NCI-H128 (cell line): ENCODE data around the gene ZBTB47.

Experiments
- DNase-seq: peaks from one replicate; lab custom pipeline; 2025; ENCODE audit not compliant: unreplicated experiment; lab: John Stamatoyannopoulos, UW

The ZBTB47 gene

DNA sequence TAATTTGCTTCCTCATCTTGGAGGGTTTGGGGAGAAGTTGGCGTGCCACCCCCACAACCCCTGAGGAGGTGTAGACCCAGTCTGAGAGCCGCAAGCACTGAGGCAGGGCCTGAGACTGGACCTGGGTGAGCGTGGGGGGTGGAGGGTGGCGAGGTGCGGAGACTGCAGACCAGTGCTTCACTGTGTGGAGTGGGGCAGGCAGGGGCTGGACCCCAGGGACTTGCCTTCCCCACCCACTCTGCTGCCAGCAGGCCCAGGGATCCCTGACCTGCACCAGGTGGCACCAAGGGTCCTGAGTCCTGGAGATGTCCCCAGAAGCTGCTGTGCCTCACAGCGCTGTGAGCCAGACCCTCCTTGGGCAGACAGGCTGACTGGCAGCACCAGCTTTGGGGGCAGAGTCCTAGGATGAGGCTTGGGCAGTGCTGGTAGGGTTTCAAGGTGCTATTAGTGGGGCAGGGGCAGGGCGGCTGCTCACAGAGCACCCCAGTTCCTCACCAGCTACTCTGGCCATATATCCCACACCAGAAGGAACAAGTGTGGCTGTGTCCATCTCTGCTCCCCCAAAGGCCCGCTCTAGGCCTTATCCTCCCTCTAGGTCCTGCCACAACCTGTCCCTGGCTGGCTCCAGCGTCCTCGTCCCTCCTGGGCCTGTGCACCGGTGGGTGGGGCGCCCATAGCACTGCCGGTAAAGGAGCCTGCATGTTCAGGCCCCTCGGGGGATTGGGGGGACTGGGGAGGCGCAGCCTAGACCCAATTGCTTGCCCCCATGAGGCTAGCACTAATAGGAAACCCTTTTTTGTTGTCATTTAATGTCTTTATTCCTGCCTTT lies 11.8 kb downstream of the ZBTB47 start:
- no peak for DNase-seq

DNA sequence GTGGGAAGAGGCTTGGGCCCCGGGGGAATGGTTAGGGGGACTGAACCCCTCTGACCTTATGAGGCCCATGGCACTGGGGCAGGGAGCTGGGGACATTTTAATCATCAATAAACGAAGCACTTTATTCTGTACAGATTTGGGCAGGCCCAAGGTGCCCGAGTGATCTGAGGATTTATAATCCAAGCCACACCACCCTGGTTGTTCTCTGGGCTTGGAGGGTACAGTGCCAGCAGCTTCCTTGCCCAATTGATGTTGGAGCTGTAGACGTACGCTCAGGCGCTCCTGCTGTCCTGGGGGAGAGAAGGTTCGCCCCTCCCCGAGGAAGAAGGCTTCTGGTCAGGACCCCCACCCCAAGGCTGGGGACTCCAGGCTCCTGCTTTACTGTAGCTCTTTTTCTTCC lies 12.5 kb downstream of the ZBTB47 start:
- DNase-seq = no peak

DNA sequence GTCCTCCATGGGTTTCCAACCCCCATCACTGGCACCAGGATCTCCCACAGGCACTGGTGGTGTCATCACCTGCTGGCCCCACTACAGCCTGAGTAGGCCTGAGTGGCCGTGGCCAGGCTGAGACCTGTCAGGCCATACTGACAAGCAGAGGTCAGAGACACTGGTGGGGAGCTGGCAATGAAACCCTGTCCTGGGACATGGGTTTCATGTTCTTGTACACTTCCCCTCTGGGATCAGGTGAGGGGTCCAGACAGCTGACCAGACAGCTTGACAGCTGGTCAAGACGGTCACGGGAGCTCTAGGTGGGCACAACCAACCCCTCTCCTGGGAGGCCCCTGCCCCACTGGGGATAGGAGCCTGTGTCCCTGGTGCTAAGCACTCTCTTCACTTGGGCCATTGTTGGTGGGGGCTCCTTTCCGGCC lies 13.1 kb downstream of the ZBTB47 start:
- DNase-seq = no peak

DNA sequence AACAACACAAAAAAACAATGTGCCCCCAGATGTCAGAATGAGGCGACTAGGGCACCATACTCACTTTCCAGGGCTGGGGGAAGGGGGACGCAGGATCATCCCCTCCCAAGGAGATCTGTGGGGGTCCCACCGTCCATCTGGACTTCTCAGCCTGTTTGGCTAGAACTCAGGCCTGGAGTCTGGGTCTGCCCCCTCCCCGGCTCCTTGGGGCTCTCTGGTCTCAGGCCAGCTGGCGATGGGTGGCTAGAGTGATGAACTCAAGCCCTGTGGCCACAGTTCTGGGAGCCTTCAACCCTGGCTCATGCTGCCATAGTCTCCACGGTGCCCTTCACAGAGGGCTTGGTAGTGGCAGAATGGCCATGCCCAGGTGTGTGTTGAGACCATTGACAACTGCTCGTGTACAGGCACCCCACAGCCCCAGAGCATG lies 13.6 kb downstream of the ZBTB47 start:
- DNase-seq = no peak

DNA sequence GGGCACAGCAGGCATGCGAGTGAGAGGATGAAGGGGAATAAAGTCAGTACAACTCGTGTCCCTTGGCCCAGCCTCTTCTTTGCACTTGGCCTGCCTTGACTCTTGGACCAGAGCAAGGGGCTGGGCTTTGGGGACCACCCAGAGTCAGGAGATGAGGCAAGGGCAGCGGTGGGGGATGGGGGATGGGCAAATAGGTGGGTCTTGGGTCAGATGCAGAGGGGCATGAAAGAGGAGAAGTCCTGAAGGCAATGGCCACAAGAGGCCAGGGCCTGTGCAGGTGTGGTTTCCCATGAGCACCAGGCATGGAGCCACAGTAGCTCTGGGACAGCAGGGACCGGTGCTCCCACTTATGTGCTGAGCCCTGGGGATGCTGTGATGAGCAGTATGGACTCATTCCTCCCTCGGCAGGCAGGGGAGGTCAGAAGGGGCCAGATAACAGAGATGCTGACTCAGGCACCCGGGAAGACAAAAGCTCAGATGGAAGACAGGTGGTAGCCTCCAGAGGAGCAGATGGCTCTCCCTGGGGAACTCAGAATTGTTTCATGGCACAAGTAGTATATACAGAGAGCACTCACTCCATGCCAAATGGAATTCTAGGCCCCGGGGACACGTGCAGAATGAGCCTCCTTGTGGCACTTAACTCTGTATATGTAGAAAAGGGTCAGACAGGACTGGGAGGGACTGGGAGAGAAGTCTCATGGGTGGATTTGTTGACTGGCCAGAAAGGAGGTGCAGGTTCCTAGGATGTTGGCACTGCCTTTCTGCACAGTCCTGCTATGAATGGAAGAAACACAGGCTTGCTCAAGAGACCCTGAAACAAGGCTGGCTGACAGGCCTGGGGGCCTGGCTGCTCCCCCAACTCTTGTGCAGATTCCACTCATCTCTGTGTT lies 14.3 kb downstream of the ZBTB47 start:
- DNase-seq = no peak

DNA sequence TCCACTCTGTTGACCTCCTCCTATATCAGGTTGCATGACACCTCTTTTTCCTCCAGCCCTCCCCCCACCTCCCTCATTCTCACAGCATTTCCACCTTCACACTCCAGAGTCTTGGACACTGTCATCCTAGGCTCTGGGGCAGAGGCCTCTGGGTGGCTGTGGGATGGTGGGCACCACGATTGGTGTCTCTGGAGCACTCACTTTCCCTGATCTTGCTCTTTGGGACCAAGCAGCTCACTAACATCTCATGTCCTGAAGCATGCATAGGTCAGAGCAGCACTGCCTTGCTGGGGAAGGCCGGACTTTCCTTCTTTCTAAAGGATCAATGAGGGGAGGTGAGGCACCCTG lies 14.9 kb downstream of the ZBTB47 start:
- no peak for DNase-seq

DNA sequence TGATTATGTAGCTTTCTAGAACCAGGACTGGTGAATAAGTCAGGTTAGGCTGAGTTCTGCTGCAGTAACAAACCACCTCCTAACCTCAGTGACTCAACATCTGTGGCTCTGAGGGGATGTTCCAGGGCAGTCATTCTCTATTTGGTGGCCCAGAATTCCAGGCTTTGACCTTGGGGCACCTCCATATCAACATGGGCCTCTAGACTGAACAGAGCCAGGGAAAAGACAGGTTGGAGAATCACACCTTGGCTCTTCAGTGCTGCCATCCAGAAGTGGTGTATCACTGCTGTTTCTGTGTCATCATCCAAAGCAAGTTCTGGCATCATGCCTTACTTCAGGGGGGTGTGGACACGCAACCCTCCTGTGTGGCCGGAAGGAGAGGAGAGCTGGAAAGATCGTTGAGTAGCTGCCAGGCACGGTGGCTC lies 15.3 kb downstream of the ZBTB47 start:
- DNase-seq = no peak

DNA sequence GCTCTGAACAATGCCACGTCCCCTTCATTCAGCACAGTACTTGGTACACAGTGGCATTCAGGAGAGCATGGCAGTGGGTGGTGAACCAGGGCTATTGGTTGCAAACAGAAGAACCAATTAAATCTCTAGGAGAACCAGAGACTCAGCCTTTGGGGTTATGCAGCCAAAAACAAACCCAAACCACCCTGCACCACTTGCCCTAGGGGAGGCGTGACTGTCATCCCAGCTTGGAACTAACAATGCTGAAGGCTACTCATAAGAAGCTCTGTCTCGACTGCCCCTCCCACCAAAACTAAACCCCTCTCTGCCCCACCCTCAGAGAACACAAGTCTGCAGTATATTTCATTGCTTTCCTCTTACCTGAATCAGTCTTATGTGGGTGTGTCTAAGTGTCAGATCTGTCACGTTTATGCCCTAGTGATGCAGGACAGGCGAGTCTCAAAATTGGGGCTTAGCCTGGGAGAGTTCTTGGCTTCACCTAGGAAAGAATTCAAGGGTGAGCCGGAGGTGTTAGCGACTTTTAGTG lies 16.6 kb downstream of the ZBTB47 start:
- no peak for DNase-seq

DNA sequence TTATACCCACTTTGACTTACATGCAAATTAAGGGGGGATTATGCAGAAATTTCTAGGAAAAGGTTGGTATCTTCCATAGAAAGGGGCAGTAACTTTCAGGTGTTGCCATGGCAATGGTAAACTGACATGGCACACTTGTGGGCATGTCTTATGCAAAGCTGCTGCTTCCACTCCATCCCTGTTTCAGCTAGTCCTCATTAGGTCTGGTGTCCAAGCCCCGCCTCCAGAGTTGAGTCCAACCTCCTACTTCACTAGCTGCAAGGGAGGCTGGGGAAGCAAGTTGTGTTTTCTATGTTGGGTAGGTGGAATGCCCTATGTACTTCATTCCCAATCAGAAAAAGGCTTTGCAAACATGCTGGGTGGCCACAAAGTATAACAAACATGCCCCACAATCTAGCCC lies 17.2 kb downstream of the ZBTB47 start:
- DNase-seq = no peak

DNA sequence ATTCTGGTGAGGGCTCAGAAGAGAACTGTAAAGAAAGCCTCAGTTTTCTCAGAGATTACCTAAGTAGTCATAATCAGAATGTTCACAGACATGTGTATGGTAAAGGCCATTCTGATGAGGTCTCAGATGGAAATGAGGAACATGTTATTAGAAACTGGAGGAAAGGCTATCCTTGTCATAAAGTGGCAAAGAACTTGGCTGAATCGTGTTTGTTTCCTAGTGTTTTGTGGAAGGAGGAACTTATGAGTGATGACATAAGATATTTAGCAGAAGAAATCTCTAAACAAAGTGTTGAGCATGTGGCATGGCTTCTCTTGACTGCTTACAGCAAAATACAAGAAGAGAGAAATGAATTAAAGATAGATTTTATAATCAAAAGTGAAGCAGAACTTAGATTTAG lies 19.0 kb downstream of the ZBTB47 start:
- no peak for DNase-seq

DNA sequence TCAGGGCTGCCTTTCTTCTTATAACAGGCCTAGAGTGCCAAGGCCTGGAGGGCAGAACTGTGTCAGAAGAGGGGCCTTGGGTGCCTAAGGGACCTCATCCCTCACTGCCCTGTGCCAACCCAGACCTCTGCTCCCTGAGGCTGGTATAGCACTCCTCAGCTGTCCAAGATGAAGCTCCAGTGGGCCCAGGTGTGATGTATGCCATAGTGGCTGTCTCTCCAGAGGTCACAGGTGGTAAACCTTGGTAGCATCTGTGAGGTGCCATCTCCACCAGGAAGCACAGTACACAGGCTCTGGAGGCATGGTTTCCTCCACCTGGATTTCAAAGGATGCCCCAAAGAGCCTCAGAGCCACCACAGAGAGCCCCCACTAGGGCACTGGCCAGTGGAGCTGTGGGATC lies 19.6 kb downstream of the ZBTB47 start:
- DNase-seq = no peak

DNA sequence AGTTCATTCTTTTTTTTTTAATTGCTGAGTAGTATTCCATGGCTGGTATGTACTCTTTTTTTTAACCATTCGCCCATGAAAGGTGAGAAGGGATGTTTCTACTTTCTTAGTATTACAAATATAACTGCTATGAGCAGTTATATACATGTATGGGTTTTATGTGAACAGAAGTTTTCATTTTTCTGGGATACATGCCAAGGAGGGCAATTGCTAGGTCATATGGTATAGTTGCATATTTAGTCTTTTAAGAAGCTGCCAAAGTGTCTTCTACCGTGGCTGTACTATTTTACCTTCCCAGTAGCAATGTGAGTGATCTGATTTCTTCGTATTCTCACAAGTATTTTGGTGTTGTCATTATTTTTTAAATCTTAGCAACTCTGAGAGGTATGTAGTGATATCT lies 20.6 kb downstream of the ZBTB47 start:
- no peak for DNase-seq

DNA sequence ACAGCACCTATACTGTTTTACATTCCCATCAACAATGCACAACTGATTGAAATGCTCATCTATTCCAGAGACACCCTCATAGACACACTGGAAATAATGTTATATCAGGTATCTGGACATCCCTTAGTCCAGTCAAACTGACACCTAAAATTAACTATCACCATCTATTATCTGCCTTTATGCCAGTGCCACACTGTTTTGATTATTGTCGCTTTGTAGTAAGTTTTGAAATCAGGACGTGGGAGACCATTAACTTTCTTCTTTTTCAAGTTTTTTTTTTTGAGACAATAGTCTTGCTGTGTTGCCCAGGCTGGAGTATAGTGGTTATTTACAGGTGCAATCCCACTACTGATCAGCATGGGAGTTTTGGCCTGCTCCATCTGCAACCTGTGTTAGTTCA lies 22.4 kb downstream of the ZBTB47 start:
- DNase-seq = no peak

DNA sequence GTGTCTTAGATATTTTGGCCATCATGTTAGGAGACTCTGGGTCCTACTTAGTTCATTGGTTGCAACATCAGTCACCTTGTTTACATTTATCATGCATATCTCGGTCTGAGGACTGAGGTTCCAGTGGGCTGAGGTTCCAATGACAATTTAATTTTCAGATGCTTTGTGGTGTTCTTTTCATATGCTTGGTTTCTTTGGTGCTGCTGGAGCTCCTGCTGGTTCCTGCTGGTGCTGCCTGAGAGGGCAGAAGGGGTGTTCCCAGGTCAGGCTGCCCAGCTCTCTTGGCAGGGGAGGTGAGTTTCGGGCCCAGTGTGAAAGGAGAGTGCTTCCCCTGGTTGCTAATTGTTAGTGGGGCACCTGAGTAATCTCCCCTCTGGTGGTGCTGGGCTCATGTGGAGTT lies 24.9 kb downstream of the ZBTB47 start:
- DNase-seq = no peak

DNA sequence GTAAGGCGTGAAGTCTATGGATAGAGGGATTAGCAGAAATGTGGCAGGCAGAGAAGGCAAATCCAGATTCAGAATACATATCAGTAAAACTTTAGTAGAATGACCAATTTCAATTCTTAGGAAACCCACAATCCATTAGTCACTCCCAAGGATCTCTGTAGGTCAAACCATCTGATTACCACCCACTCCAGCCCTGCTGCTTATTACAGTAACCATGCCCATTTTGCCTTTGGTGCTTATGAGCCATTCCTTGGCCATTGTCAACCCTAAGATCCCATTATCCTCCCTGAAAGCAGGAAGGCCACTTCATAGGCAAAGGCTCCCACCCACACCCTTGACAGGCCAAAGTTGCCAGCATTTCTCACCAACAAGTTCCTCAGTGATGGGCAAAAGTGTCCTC lies 26.8 kb downstream of the ZBTB47 start:
- no peak for DNase-seq

DNA sequence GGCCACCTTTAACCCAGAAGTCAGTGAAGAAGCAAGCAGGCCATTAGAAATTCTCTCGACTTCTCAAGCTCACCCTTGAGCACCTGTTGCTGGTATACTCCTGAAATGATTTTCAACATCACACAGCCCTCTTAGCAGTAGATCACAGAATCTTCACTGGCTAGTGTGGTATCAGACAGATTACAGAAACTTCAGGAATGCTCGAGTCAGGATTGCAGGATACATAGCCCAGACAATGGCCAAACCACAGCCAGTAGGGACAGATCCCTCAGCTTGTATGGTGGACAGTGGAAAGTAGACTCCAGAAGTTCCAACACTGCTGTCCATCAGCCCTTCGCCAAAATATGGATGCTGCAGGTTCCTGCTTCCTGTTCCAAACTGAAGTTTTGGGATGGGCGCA lies 27.3 kb downstream of the ZBTB47 start:
- DNase-seq = no peak

DNA sequence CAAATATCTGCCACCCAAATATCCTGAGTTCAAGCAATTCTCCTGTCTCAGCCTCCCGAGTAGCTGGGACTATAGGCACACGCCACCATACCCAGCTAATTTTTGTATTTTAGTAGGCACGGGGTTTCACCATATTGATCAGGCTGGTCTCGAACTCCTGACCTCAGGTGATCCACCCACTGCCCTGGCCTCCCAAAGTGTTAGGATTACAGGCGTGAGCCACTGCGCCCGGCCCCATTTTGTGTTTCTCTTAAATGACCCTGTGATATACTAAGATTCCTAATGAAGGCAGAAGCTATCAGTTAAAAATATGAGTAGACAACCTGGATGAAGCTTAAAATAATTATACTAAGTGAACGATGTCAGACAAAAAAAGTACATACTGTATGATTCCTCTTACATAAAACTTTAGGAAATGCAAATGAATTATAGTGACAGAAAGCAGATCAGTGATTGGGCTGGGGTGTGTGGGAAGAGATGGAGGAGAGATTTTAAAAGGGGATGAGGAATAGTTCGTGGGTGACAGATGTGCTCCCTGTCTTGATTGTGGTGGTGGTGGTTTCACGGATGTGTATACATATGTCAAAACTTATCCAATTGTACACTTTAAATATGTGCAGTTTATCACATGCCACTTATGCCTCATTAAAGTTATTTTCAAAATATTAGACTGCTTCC lies 28.0 kb downstream of the ZBTB47 start:
- no peak for DNase-seq

DNA sequence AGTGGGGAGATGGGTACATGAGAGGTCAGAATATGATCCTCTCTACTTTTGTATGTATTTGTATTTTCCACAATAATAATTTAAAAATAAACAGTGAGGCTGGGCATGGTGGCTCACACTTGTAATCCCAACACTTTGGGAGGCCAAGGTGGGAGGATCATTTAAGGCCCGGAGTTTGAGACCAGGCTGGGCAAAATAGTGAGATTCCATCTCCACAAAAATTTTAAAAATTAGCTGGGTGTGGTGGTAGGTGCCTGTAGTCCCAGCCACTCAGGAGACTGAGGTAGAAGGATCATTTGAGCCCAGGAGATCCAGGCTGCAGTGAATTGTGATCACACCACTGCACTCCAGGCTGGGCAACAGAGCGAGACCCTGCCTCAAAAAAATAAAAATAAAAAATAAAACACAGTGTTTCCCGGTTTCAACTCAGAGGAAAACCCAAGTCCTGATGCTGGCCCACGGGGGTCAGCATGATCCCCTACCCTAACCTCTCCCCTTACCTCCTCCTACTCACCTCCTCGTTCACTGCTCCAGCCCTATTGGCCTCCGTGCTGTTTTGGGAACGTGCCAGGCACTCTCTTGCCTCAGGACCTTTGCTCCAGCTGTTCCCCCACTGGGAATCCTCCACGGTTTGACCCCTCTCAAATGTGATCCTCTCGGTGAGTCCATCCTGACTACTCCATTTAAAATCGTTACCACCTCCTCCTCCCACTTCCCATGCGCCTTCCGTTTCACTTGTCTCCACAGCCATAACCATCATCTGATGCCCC lies 29.0 kb downstream of the ZBTB47 start:
- DNase-seq = no peak

DNA sequence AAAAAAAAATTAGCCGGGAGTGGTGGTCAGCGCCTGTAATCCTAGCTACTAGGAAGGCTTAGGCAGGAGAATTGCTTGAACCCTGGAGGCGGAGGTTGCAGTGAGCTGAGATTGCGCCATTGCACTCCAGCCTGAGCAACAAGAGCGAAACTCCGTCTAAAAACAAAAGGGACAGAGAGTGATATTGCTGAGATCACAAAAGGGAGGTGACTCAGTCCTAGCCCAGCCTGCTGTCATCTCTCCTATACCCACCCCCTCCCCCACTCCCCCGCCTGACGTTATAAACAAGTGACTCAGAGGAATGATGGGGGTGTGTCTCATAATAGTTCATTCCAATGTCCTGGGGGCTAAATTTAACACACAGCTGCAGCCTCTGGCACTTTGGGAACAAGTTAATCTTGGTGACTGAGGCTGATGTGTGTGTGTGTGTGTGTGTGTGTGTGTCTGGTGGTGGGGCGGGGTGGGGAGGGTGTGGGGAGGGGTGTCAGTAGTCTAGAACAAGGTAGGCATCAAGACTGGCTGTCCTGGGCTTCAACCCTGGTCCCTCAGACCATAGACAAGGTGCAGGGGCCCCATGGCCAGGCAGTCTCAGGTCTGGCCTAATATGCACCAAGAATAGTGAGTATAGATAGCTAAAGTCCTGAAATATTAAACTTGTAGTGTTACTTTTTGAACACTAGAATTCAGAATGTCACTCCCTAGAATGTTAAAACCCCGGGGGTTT lies 30.5 kb downstream of the ZBTB47 start:
- no peak for DNase-seq
